BLaER1 (cell line): Measurements from ENCODE around the gene APPBP2.
"Not testable (repeated sequence)": the region's sequence is repeated elsewhere in the genome, so short reads cannot be mapped to it uniquely, and the experiment has no call there.

Source experiments
- H3K27ac ChIP-seq: shearing (Covaris generic); formaldehyde crosslinking; 2 replicates; pipeline ENCODE4 v1.8.1; 2022
- H3K27me3 ChIP-seq: shearing (Covaris generic); formaldehyde crosslinking; 2 replicates; pipeline ENCODE4 v1.8.1; 2022
- H3K36me3 ChIP-seq: shearing (Covaris generic); formaldehyde crosslinking; 2 replicates; pipeline ENCODE4 v1.8.1; 2022
- H3K4me1 ChIP-seq: shearing (Covaris generic); formaldehyde crosslinking; 2 replicates; pipeline ENCODE4 v1.8.1; 2022
- H3K4me2 ChIP-seq: shearing (Covaris generic); formaldehyde crosslinking; 2 replicates; pipeline ENCODE4 v1.8.1; 2022
- H3K4me3 ChIP-seq: shearing (Covaris generic); formaldehyde crosslinking; 2 replicates; pipeline ENCODE4 v1.8.1; 2022
- H3K9ac ChIP-seq: shearing (Covaris generic); formaldehyde crosslinking; 2 replicates; pipeline ENCODE4 v1.8.1; 2022
- H3K9me3 ChIP-seq: shearing (Covaris generic); formaldehyde crosslinking; 2 replicates; pipeline ENCODE4 v1.8.1; 2022
- H4K20me1 ChIP-seq: shearing (Covaris generic); formaldehyde crosslinking; 2 replicates; pipeline ENCODE4 v1.8.1; 2022
- Cebpa-rat ChIP-seq: shearing (Covaris generic); IDR thresholded peaks from 2 replicates; pipeline ENCODE4 v1.8.1; 2022

The APPBP2 gene

GRCh38 chr17:60445144-60445543 lies 80.9 kb downstream of the APPBP2 start:
- TF ChIP-seq Cebpa-rat = no peak
- Histone ChIP-seq H3K36me3 (peaks cover 54% of the 10 kb centered on the region), H3K4me2 (no peak overlapping the region), H3K9ac (no peak overlapping the region), H4K20me1 (no peaks in the 10 kb centered on the region), H3K4me1 (no peaks in the 10 kb centered on the region), H3K4me3 (no peak overlapping the region), H3K27me3 (no peaks in the 10 kb centered on the region), H3K9me3 (no peaks in the 10 kb centered on the region), H3K27ac (no peak overlapping the region)

GRCh38 chr17:60443713-60444112 lies 82.3 kb downstream of the APPBP2 start:
- H3K27ac ChIP-seq = no peak overlapping the region
- H3K4me2 ChIP-seq = no peak overlapping the region
- no peaks in the 10 kb centered on the region for H3K4me1 ChIP-seq
- H3K4me3 ChIP-seq = no peak overlapping the region
- no peak overlapping the region for H3K9ac ChIP-seq
- H3K27me3 ChIP-seq = no peaks in the 10 kb centered on the region
- TF ChIP-seq Cebpa-rat = no peak; the same call in 1 of the 2 replicates
- H3K9me3 ChIP-seq = no peaks in the 10 kb centered on the region
- peaks cover 40% of the 10 kb centered on the region for H3K36me3 ChIP-seq
- no peaks in the 10 kb centered on the region for H4K20me1 ChIP-seq

GRCh38 chr17:60442271-60443173 lies 83.5 kb downstream of the APPBP2 start:
- Histone ChIP-seq H3K4me1 (no peaks in the 10 kb centered on the region), H3K4me3 (no peak overlapping the region), H3K4me2 (no peak overlapping the region)

GRCh38 chr17:60439501-60439900 lies 86.5 kb downstream of the APPBP2 start:
- Histone ChIP-seq H3K4me3 (no peak overlapping the region), H3K4me2 (no peak overlapping the region), H3K36me3 (0 out of 2 replicates have a peak, but pooled peaks cover 5% of the 10 kb centered on the region), H4K20me1 (no peaks in the 10 kb centered on the region), H3K27me3 (no peaks in the 10 kb centered on the region), H3K9me3 (no peaks in the 10 kb centered on the region), H3K27ac (no peak overlapping the region), H3K9ac (no peak overlapping the region), H3K4me1 (no peaks in the 10 kb centered on the region)
- TF ChIP-seq Cebpa-rat = no peak

More at GRCh38 chr17:60442271-60443173, 83.5 kb downstream of the APPBP2 start:
- Histone ChIP-seq H3K9me3 (no peaks in the 10 kb centered on the region), H3K36me3 (peaks cover 28% of the 10 kb centered on the region), H3K27ac (no peak overlapping the region), H4K20me1 (no peaks in the 10 kb centered on the region), H3K27me3 (no peaks in the 10 kb centered on the region), H3K9ac (no peak overlapping the region)
- no peak for TF ChIP-seq Cebpa-rat

GRCh38 chr17:60436676-60437075 lies 89.4 kb downstream of the APPBP2 start:
- no peaks in the 10 kb centered on the region for H3K4me1 ChIP-seq
- H3K36me3 ChIP-seq = no peaks in the 10 kb centered on the region
- TF ChIP-seq Cebpa-rat = no peak
- no peak overlapping the region for H3K4me3 ChIP-seq
- no peak overlapping the region for H3K27ac ChIP-seq
- H3K27me3 ChIP-seq = no peaks in the 10 kb centered on the region
- peaks cover 25% of the 10 kb centered on the region for H3K9me3 ChIP-seq
- no peak overlapping the region for H3K4me2 ChIP-seq
- H3K9ac ChIP-seq = no peak overlapping the region
- no peaks in the 10 kb centered on the region for H4K20me1 ChIP-seq

GRCh38 chr17:60435244-60436167 lies 90.5 kb downstream of the APPBP2 start:
- no peak overlapping the region for H3K9ac ChIP-seq
- H3K36me3 ChIP-seq = no peaks in the 10 kb centered on the region
- no peak overlapping the region for H3K27ac ChIP-seq
- TF ChIP-seq Cebpa-rat = no peak
- no peak overlapping the region for H3K4me3 ChIP-seq
- peaks cover 28% of the 10 kb centered on the region for H3K9me3 ChIP-seq
- no peaks in the 10 kb centered on the region for H3K4me1 ChIP-seq
- H3K4me2 ChIP-seq = no peak overlapping the region
- no peaks in the 10 kb centered on the region for H3K27me3 ChIP-seq
- H4K20me1 ChIP-seq = no peaks in the 10 kb centered on the region

GRCh38 chr17:60433021-60433997 lies 92.7 kb downstream of the APPBP2 start:
- H3K4me2 ChIP-seq, H3K4me3 ChIP-seq: not testable (repeated sequence)

GRCh38 chr17:60430561-60430960 lies 95.5 kb downstream of the APPBP2 start:
- H3K4me2 ChIP-seq, H3K27ac ChIP-seq, H4K20me1 ChIP-seq, H3K36me3 ChIP-seq, H3K4me3 ChIP-seq, H3K27me3 ChIP-seq, H3K9ac ChIP-seq: not testable (repeated sequence)
- peaks cover 28% of the 10 kb centered on the region for H3K9me3 ChIP-seq
- peaks cover 10% of the 10 kb centered on the region; the same call in 1 of the 2 replicates for H3K4me1 ChIP-seq

More at GRCh38 chr17:60433021-60433997, 92.7 kb downstream of the APPBP2 start:
- not testable (repeated sequence) for H4K20me1 ChIP-seq, H3K9ac ChIP-seq, H3K36me3 ChIP-seq, H3K27me3 ChIP-seq, H3K27ac ChIP-seq, H3K4me1 ChIP-seq
- H3K9me3 ChIP-seq = peaks cover 28% of the 10 kb centered on the region

- Histone ChIP-seq H3K9me3 (peaks cover 22% of the 10 kb centered on the region), H3K4me1 (peaks cover 10% of the 10 kb centered on the region; the same call in 1 of the 2 replicates)
- H3K9ac ChIP-seq, H3K36me3 ChIP-seq, H3K27ac ChIP-seq, H3K4me2 ChIP-seq, H3K27me3 ChIP-seq, H4K20me1 ChIP-seq, H3K4me3 ChIP-seq: not testable (repeated sequence)
Observed at GRCh38 chr17:60428491-60428890, 97.6 kb downstream of the APPBP2 start.
